Ramos (cell line): ENCODE measurements around the gene S100A6.

ENCODE experiments used
- in situ Hi-C: fragments of 300-500 bp; cut with MboI; formaldehyde crosslinking; loops from one replicate; pipeline ENCODE4 v1.14.3; 2022; ENCODE audit warnings: low sequenced_read_pairs; ENCODE audit not compliant: unreplicated experiment

S100A6 gene

DNA sequence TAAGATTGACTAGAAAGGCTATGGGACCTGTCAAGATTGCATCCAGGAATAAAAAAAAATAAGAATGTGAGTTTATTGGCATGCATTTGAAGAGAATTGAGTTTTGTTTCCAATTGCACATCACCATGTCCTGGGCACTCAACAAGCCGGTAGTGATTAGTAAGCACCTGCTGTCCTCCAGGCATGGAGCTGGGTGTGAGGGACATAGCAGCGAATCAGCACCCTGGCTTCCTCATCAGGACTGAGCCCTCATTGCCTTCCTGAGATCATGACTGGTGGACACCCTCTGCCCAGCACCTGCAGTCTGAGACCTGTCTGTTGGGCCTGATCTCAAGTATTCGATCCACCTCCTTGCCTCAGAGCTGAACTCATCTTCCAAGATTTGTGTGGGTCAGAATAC lies 26.8 kb downstream of the S100A6 start:
- in situ Hi-C loops: no loop called here

DNA sequence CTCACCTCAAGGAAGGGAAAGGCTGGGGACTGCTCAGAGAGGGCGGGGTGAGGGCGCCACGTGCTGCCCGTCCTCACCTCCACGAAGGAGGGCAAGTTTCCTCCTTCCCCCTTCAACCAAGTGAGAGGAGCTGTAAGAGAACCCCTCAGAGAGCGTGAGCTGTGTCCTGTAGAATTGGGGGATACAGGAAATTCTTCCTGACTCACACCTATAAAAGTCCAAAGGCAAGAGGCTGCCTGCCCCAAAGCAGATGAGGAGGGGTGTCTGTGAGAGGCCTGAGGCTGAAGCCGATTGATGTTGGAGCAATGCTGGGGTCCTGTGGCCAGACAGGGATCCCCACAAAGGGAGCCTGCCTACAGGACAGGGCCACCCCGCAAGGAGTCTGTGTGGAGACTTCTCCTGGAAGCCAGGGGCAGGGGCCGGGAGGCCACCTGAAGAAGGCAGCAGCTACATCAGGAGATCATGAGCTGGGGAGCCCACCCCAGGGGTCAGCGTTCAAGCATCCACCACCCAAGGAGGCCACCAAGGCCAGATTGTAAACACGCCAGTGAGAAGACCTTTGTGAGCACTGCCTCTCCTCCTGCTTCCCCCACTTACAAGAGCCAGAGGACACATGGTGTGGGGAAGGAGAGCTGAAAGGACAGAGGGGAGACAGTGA lies 27.7 kb downstream of the S100A6 start:
- in situ Hi-C loops: no loop called here

DNA sequence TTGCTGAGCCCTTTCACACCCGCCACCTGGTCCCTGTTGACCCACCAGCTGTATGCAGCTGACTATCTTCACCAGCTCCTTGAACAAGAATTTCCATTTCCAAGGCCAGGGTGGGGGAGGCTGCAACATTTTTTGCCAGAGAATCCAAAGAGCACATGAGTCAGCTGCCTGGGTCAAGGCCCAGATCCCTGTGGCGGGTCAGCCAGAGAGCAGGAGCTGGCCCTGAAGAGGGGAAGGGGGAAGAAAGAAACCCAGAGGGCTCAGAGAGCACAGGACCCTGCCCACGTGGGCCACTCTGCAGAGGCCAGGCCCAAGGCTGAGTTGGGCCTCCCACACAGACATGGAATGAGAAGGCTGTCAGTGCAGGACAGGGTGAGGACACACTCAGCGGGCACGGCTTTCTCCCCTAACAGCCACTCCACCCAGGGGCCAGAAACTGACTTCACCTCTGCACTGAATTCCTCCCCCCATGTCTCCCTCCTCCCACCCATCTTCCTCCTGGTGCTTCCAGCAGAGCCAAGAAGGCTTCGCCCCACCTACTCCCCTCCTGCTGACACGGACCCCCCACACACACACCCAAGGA lies 28.9 kb downstream of the S100A6 start:
- in situ Hi-C loops: no loop called here

DNA sequence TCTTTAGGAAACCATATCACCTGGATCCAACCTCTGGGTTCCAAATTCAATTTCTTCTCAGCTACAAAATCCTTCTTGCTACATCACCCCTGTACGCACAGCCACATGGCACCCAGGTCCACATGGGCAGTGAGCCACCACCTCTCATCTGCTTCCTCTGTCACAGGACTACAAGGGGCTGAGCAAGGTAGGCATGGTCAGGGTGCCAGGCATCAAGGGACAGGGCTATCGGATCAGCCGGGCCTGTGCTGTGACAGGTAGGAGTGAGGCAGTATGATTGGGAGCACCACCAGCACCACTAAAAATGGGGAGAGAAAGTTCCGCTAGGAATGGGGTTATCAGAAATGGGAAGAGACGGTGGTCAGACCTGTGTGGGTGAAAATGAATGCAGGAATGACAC lies 29.4 kb downstream of the S100A6 start:
- in situ Hi-C loops: no loop called here

DNA sequence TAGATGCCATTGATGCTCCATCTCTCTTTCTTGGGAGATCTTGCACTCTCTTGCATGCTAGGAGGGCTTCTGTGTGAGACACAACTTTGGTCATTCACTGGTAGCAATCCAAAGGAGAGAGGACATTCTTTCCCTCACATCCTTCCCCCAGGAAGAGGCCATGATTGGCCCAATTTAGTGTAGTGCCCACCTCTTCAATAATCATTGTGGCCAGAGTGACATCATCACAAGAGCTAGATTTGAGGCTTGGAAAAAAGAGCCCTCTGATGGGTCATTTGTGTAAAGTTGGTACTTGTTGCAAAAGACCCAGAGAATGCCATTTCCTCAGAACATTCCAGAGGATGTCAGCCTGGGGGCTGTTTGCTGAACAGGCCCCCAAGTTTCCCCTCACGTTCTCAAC lies 30.2 kb downstream of the S100A6 start:
- in situ Hi-C loops: no loop called here

DNA sequence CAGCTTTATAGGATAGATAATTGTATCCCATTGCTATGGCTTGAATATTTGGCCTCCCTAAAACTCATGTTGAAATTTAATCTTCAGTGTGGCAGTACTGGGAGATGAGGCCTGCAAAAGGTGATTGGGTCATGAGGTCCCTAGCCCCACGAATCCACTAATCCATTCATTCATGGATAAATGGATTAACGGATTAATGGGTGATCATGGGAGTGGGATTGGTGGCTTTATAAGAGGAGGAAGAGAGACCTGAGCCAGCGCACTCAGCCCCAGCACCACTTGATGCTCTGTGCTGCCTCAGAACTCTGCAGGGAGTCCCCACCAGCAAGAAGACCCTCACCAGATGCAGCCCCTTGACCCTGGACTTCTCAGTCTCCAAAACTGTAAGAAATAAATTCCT lies 32.0 kb downstream of the S100A6 start:
- in situ Hi-C loops: no loop called here

DNA sequence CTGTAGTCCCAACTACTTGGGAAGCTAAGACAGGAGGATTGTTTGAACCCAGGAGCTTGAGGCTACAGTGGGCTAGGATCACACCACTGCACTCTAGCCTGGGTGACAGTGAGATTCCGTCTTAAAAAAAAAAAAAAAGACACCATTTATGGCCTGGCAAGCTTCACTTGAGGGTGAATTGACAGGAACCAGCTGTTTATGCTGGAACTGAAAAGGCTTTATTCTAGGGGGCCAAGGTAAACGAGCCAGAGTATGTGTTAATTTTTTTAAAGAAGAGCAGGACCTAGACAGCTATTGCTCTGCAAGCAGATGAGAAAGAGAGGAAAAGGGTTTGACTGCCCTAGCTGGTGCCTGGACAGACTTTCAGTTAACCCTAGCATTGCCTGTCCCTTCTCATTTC lies 37.0 kb downstream of the S100A6 start:
- in situ Hi-C loops: no loop called here

DNA sequence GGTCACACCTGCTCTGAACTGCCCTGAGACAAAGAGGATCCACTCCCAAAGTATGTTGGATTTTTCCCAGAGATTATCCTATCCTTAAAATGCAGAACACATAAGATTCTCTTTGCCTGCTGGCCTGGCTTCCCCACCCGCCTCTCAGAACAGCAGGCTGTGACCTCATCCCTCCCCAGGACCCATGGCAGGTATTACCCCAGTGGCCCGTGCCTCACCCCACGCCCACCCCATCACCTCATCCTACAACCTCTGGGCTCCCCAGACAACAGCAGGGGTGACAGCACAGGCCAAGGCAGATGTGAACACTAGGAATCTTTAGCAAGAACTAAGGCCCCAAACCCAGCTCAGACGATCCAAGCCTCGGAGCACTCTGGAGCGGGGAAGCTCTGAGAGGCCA lies 40.3 kb downstream of the S100A6 start:
- in situ Hi-C loops: no loop called here

DNA sequence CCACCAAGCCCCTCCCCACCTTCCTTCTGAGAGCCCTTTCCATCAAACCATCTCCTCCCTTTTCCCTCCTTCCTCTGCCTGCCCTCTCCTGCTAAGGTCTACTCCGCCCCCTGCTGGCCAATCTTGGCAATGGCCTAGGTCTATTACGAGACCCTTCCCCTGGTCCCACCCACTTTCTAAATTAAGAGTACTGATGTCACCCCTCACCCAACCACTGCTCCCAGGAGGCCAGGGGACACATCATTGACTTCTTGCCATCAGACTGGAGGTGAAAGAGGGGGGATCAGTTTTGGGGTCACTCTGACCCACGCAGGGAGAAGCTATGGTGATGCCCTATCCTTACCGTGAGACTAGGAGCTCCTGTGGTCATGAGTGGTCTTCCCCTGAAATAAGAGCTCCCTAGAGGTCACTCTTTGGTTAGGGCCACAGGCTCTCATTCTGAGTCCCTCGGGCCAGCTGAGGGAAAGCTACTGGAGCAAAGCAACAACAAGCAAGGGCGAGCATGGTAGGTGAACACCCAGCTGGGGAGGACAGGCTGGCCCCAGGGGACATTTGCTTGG lies 40.7 kb downstream of the S100A6 start:
- in situ Hi-C loops: no loop called here

DNA sequence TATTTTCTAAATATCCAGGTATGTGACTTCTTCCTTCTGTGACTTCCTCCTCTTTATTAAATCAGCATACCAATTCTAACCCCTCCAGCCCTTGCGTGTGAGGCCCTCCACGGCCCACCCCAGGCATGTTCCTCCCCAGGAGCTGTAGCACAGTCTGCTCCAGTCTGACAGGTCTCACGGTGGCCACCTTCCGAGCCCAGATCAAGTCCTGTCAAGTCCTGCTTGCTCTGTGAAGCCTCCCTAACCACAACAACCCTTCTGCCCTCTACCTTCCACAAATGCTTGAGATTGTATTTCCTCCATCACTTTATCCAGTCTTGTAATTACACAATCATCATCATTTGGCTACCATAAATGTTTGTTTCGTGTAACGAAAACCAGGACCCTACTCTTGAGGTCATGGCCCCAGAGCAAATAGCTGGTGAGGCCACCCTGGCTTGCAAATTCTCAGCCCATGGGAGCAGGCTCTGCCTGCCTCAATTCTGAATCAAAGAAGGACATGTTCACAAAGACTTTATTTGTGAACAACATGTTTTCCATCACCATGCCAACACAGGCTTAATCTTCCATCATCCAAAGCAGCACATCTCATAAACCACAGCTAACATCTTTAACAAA lies 42.3 kb downstream of the S100A6 start:
- in situ Hi-C loops: no loop called here

DNA sequence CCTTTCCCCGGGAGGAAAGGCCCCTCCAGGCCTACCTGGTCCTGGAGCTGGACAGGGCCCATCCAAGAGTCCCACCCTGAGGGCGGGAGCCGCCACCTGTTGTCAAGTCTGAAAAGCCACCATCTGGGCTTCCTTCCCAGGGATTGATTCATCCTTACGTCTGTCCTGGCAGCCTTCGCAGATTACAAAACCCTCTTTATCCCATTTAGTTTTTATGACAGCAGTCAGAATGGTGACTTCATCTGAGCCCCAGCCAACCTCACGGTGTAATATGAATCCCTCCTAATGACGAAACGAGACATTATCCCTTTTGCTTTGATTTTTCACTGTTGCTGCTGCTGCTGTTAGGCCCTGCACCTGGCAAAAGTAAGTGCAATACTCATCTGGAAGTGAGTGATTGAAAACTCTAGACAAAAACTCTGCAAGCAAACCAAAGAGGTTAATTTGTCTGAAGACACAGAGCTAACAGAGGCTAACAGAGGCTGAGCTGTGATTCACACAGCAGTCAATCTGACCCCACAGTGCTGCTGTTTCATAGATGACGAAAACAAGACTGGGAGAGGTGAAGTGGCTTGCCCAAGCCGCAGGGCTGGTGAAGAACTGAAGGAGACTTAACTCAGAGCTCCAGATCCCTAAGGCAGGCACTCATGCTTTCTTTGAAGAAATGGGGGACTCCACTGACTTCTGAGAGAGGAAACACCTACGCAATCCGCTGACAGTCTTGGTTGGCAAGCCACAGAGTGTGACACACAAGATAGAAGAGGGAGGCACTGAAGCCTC lies 45.3 kb downstream of the S100A6 start:
- in situ Hi-C loops: no loop called here

DNA sequence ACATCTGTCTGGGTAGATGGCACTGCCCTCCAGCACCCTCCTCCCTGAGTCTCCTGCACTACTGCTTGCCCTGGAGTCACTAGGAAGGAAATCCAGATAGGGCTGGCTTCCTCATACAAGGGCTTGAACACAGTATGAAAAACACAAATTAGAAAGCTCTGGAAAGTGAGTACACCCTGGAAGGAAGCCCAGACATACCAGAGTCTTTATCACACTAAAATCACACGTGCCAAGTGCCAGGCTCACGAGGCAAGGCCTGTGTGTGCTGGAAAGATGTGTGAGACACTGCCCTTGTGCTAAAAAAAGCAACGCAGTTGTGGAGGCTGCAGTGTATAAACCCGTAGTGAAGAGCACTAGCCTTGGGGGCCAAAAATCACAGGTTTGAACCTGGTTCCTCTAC lies 47.1 kb downstream of the S100A6 start:
- in situ Hi-C loops: loop anchor here (10.0 kb wide), 1 partner anchor 134 kb away; the partner anchor contains the start of gene S100A9

DNA sequence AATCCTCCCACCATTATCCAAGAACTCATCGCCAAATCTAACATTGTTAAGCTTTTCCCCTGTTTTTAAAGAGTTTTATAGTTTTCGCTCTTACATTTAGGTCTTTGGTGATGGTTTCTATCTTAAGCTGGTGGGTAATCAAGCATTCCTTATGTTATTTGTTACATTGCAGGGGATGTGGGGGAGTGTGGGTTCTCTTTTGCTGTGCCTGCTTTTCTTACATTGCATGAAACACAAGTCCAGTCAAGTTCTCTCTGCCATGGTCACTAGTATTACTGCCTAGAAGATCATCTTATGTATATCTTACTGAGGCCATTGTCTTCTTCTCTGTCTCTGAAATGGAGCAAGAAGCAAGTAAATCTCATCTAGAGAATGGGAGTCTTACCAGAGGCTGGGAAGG lies 48.1 kb downstream of the S100A6 start:
- in situ Hi-C loops: loop anchor here (10.0 kb wide), 1 partner anchor 133 kb away; the partner anchor contains the start of gene S100A9

DNA sequence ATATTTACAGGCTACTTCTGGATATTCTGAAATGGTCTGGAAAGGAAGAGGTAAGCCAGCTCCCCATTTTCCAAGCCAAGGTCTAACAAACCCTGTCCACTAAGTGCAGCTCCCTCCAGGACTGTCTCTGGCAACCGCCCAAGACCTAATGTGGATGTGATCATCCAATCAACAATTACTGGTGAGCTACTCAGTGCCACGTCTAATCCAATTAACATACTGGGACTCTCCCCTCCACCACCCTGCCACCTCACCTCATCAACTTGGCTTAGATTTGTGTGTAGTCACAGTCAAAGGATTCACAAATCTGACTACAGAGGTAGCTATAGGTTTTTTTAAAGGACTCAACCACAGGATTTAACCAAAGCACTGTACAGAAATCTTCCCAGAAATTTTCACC lies 49.9 kb downstream of the S100A6 start:
- in situ Hi-C loops: loop anchor here (10.0 kb wide), 1 partner anchor 131 kb away; the partner anchor contains the start of gene S100A9
